Kidney capillary endothelial cell (primary cell): ENCODE measurements around the gene ROCK1.

ENCODE experiments used
- DNase-seq: peaks from one replicate; pipeline ENCODE4 v3.0.0-alpha.2; 2018; ENCODE audit warnings: low spot score

Gene ROCK1

DNA sequence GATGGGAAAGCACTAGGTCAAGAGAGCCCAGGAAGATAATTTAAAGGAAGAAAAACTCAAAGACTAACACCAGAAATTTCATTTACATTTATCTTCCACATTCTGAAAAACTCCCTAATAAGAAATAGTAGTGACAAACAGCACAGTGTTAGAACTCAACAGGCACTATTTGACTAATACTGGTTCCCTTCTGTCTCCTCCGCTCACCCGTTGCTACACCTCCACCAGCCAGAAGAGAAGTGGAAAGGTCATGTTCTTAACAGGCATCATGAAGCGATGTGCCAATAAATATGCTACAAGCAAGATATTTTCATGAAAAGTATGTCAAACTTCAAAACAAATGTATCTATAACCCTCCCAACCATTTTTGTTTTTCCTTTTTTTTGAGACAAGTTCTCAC is 5.7 kb downstream of the ROCK1 start:
- DNase-seq: no peak

DNA sequence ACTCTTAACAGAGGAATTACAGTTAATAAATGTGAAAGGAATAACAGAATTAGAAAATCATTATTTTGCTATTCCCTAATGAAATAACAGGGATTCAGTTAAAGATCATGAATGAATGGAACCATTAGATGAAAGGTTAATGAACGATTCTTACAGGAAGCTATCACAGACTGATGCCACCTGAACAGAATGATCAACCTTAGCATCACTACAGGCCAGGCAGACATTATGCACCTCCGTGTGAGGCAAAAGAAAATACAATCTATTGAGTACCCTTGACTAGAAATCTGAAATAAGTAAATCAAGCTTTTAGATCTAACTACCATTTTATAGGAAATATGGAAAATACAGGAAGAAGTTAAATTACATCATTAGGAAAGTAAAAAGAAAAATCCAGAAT is 10.4 kb downstream of the ROCK1 start:
- DNase-seq: no peak

DNA sequence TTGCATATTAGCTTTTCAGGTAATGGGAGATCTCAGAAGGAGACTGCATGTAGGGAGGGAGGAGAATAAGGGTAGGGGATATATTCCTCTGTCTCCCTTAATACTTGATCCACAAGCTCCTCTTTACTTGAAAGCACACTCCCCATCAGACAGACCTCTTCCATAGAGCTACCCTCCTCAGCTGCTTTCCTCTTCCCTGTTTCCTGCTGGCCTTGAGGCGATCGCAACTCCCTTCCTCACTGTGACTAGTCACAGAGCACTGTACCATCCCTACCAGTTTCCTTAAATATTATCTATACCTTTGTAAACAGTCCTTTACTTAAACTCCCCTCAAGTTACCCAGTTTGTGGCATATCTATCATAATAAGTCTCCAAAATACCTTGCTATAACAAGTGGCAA is 10.9 kb downstream of the ROCK1 start:
- DNase-seq: no peak

DNA sequence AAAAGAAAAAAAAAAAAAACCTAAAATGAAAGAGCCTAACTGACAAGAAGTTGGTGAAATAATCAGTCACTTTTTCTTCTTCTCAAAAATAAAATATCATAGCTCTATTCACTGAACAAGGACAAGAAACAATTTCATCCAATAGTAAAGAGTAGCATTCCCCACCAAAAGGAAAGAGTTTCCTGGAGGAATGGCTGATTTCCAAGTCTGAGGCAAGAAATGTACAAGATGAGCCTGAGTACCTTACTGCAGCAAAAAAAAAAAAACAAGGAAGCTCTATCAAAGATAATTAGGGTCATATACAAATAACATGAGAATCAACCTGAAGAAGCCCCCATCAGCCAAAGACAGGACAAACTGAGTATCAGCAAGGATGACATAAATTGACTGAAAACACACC is 11.5 kb downstream of the ROCK1 start:
- no peak for DNase-seq

DNA sequence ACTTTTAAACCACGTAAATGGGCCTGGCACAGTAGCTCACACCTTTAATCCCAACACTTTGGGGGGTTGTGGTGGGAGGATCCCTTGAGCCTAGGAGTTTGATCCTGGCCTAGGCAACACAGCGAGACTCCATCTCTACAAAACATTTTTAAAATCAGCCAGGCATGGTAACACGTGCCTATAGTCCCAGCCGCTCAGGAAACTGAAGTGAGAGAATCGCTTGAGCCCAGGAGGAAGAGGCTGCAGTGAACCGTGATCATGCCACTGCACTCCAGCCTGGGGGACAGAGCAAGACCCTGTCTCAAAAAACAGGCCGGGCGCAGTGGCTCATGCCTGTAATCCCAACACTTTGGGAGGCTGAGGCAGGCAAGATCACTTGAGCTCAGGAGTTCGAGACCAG is 12.2 kb downstream of the ROCK1 start:
- no peak for DNase-seq

DNA sequence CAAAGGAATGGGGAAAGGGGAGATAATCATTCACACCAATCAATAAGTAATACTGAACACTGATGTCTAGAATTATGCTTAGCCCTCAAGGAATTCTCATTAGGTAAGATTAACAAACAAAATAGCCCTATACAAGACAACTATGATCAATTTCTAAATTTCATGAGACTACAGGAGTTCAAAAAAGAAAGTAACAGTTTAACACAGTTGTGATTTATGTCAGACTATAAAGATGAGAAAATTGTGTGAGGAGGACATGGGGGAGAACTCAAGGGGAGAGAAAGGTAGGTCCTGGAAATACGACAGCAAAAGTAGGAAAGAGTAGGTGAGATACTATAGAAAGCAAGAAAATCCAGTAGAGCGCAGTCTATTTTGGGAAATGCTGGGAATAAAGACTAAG is 14.9 kb downstream of the ROCK1 start:
- DNase-seq: no peak

DNA sequence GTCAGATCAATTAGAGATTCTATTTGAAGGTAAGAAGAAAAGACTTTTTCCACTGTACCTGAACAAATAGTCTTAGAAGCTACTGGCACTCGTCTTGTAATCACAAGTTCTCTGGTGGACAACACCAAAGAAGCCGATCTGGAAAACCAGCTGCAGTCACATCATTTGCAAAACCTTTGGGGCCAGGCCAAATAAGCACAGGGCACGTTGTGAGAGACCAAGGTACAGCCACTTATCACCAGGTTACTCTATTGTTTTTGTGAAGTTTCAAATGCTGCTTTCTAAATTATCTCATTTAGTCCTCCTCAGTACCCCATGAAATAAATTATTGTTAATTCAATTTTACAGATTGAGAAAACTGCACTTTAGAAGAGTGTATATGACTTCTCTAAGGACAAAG is 18.5 kb downstream of the ROCK1 start:
- no peak for DNase-seq

DNA sequence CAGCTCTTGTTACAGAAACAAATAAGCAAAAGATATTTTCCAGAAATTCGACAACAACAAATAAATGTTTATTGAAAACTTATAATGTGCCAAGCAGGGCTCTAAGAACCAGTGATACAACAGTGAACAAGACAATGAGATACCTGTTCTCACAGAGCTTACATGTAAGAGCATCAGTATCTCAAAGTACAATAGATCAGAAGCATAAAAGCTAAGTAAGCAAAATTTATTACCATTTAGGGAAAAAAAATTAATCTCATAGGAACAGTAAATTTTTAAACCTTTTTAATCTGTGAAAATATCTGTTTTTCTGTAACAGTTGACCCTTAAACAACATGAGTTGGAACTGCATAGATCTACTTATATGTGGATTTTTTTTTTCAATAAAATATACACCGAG is 20.9 kb downstream of the ROCK1 start:
- no peak for DNase-seq

DNA sequence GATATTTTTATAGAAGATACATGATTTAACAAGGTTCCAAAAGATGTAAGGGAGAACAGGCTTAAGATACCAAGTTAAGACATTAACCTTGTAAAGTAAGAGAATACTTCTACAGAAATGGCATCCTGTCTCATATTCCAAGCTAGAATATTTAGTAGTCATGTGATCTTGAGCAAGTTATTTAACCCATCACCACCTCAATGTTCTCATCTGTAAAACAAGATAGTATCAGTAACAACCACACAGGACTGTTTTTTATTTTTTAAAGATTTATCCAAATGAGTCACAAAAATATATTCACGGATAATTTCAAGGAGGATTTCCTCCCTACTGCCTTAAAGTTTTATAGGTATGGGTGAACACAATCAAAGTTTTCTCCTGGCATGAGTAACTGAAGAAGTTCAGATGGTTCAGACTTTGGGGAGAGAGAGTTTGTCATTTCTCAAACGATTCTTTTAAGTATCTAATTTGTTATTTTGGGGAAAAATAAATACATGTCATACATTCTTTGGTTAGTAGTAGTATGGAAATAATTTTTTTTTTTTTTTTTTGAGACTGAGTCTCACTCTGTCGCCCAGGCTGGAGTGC is 25.9 kb downstream of the ROCK1 start:
- DNase-seq: no peak

DNA sequence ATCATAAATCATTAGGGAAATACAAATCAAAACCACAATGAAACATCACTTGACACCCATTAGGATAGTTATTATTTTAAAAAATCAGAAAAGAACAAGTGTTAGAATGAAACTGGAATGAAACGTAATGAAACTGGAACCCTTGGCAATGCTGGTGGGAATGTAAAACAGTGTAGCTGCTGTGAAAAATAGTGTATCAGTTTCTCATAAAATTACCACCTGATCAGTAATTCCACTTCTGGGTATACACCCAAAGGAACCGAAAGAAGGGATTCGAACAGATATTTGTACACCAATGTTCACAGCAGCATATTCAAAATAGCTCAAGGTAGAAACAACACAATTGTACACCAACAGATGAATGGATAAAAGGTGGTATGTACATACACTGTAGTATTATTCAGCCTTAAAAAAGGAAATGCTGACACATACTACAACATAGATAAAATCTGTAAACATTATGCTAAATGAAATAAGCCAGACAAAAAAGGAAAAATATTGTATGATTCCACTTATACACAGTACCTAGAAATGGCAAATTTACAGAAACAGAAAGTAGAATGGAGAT is 27.0 kb downstream of the ROCK1 start:
- no peak for DNase-seq

DNA sequence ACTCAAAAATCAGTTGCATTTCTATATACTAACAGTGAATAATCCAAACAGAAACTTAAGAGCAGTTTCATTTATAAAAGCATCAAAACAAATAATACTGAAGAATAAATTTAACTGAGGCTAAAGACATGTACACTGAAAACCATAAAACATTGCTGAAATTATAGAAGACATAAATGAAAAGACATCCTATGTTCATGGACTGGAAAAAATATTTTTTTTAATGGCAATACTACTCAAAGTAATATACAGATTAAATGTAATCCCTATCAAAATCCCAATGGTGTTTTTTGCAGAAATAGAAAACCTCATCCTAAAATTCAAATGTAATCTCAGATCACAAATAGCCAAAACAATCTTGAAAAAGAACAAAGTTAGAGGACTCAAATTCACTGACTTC is 28.6 kb downstream of the ROCK1 start:
- no peak for DNase-seq

DNA sequence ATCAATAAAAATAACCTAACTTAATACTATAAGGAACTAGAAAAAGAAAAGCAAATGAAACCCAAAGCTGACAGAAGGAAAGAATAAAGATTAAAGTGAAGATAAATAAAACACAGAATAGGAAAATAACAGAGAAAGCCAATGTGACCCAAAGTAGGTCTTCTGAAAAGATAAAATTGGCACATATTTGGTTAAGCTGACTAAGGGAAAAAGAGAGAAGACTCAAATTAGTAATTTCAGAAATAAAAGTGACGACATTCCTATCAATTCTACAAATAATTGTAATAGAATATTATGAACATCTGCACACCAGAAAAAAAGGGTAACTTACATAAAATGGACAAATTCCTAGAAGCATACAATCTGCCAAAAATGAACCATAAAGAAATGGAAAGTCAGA is 30.2 kb downstream of the ROCK1 start:
- no peak for DNase-seq

DNA sequence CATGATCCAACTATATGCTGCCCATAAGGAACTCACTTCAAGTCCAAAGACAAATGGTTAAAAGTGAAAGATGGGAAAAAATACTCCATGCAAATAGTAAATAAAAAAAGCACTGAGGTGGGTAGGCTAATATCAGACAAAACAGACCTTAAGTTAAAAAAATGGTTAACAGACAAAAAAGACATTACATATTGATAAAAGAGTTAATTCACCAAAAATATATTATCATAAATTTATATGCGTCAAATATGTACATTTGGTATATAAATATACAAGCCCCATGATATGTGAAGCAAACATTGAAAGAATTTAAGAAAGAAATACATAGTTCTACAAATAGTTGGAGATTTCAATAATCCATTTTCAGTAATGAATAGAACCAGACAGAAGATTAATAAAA is 31.0 kb downstream of the ROCK1 start:
- no peak for DNase-seq

DNA sequence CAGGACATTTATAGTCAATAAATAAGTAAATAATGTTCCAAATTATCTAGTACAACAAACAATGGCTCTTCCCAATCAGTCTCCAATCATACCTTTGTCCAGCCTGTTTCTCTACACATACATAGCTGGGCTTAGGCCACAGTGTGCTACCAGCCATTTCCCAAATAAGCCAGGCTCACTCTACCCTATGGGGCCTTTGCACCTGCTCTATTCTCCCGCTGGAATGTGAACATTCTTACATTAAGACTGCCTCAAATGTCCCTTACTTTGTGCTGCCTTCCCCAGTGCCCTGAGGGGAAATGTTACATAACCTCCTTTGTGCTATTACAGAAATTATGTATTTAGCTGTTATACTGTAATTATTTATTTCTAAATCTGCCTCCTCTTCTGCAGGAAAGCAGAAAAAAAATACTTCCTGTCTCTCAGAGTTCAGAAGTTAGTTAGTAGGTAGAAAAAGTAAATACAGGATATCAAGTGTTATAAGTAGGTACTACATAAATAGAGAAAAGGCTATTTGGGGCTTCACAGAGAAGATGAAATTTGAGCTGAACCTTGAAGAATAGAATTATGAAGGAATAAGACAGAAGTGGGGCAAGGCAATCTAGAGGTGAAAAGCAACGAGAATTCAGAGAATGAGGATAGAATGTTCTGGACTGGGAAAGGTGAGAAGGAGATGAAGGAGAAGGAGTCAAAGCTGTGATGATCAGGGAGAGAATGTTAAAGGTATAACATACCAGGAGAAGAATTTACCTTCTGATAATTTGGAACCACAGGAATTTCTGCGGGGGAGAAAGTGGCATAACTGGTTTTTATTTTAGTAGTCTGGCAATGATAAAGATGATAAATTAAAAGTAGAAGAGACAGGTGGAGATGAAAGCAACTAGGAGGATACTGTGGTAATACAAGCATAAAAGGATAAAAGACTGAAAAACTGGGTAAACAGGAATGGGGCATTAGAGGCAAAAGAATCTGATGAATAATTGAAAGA is 37.0 kb downstream of the ROCK1 start:
- no peak for DNase-seq

DNA sequence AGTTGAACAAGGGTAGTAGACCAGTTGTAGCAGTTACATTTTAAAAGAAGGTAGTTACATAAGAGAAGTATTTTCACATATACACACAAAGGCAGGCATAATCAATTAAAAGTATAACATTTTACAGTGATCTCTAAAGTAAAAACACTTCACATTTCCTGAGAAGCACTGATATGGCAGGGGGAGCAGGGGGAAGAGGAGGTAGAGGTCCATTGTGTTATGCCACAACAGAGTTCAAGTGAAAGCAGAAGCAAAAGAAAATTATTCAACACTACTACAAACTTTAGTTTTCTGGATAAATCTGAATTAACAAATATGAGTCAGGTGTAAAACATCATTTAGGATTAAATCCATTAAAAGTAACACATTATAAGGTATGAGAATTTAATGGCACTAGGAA is 38.4 kb downstream of the ROCK1 start:
- no peak for DNase-seq

DNA sequence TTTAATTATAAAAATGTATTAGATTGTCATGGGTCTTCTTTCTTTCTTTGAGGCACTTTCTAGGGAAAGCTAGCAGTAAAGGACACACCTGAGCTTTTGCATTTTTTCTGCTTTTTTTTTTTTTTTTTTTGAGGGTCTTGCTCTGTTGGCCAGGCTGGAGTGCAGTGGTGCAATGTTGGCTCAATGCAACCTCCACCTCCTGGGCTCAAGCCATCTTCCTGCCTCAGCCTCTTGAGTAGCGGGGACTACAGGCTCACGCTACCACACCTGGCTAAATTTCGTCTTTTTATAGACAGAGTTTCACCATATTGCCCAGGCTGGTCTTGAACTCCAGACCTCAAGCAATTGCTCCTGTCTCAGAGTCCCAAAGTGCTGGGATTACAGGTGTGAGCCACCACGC is 40.5 kb downstream of the ROCK1 start:
- DNase-seq: no peak

DNA sequence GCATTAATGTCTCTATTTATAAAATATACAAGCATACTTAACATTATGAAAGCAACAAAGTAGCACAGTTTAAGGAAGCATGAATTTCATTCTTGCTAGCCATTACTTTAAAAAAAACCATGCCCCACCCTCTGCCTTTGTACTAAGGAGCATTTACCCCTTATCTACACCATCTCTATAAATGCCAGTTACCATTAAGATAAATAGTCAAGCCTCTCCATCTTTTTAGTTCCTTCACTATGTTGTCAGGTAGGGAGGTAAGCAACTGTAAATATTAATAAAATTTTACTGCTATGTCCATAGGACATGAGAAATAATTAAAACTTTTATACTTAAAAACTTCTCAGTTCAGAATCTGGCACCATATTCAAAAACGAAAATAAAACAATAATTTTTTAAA is 42.1 kb downstream of the ROCK1 start:
- DNase-seq: no peak

DNA sequence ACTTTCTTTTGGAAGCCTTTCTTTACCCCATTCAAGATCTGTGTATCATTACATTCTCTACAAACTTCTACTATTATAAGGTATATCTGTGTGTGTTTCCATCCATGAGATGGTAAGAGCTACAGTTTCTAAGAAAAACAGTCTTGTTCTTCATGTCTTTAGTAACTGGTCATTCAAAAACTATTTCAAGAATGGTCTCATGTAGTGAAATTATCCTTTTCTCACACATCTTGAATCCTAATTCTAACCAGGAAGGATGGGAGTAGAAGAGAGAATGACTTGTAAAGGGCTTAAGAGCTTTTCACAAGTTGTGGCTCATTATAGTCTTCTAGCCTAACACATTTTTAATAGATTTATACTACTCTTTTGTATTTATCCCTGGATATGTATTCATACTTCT is 47.3 kb downstream of the ROCK1 start:
- no peak for DNase-seq

DNA sequence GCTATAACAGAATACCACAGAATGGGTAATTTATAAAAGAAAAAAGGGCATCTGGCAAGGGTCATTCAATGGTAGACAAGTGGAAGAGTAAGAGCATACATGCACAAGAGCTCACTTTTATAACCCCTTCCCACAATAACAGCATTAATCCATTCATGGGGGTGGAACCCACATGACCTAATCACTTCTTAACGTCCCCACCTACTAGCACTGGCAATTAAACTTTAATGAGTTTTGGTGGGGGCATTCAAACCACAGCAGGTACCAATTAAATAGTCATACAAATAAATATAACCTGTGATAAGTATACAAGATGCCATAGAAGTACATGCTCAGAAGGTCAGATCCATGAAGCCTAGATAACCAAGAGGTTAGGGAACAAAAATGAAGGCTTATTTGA is 48.6 kb downstream of the ROCK1 start:
- no peak for DNase-seq

DNA sequence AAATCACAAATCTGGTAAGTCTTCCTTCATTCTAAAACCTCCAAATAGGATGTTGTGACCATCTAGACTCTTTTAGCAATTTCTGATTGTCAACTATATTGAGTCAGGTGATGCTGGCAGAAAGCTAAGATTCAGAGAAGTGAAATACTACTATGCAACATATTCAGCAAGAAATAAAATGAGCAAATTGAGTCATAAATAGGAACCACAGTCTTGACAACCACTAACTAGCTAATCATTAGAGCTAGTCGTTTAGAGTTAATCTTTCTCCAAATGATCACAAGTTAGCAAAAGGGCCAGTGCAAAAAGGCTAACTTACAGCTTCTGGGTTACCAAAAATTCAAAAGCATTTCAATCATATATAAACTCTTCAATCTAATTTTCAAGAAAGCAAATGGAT is 54.5 kb downstream of the ROCK1 start:
- no peak for DNase-seq

DNA sequence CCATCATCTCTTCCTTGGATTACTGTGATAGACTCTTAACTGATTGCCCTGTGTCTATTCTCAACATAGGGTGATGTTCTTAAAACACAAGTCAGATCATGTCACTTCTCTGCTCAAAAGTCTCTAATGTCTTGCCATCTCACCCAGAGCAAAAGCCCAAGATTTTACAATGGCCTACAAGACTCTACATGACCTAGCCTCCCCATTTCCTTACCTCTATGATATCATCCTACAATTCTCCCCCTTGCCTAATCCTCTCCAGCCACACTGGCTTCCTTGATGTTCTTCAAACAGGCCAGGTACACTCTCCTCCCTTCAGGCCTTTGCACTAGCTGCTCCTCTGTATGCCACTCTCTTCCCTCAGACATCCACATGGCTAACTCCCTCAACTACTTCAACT is 55.1 kb downstream of the ROCK1 start:
- no peak for DNase-seq

DNA sequence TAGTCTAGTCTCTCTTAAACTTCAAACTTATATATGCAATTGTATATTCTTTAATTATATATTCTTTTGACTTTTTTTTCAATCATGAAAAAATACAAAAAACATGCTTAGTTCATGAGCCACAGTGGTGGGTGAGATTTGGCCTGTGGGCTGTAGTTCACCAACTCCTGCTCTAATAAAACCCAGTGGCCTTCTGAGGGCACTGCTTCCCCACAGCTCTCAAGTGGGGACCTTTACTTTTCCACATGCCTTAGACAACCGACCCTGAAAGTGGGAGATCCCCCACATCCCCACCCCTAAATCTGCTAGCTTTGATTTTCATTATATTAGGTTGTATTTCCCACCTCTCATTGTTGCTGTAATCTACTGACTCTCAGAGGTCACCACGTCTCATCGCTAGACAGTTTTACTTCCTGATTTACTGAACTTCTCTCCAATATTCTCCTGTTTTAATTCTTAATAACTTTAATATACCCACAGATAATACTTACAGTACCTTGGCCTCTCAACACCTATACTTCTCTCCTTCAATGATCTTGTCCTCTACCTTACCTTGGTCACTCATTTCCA is 57.3 kb downstream of the ROCK1 start:
- no peak for DNase-seq

DNA sequence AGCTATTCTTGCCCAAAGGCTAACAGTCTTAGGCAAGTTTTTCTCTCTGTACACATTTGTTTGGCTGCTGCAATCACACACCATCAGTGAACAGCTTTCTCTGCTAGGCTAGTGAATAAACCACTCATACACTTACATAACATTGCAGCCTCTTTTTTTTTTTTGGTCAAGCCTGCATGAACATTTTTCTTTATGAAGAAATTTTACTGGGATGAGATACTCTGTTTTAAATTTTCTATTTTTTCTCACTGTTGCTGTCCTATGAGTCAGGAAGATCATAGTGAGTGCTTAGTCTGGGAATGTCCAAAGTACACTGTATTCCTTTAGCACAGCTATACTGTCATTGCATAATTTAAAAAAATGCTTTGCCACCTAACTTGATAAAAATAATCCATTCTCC is 58.5 kb downstream of the ROCK1 start:
- DNase-seq: no peak
